PC-3 (cell line): Measurements from ENCODE around the gene P2RX5. TPM values are rescaled to one million over a fixed set of nuclear protein-coding genes. Genes with fewer than 3 reads are reported as not detected.

ENCODE experiments used
- ATAC-seq: fragments of 200-7000 bp; cut with Tn5 transposase; 2 replicates; pipeline ENCODE4 v1.9.1; 2020; ENCODE audit warnings: mild to moderate bottlenecking, moderate library complexity
- BruUV-seq: library from RNA; stranded (reverse); fragments of 400-500 nt; replicated peaks from 2 replicates; lab custom pipeline; 2021; lab: Mats Ljungman, UMichigan
- CTCF ChIA-PET: fragments of 300-600 bp; sonication (Branson Sonifier 250); formaldehyde crosslinking; loops from one replicate; lab custom pipeline; 2022; ENCODE audit warnings: antibody characterized with exemption; lab: Charles Lee
- POLR2A ChIA-PET: fragments of 300-600 bp; sonication (Branson Sonifier 250); formaldehyde crosslinking; loops from one replicate; lab custom pipeline; 2022; ENCODE audit warnings: antibody characterized with exemption; ENCODE audit not compliant: unreplicated experiment; lab: Charles Lee
- DNase-seq: peaks from one replicate; pipeline ENCODE4 v3.0.0-alpha.2; 2015
- H2AFZ ChIP-seq: fragments of 300-600 bp; sonication (generic); 2 replicates; pipeline ENCODE4 v1.6.0; 2016; ENCODE audit warnings: antibody characterized with exemption, low read length
- H3F3A ChIP-seq: fragments of 300-600 bp; sonication (generic); one replicate; pipeline ENCODE4 v1.6.0; 2017; ENCODE audit warnings: antibody characterized with exemption, low read length, control low read depth, mild to moderate bottlenecking; ENCODE audit not compliant: unreplicated experiment
- H3K27ac ChIP-seq: fragments of 300-600 bp; sonication (generic); 2 replicates; pipeline ENCODE4 v1.5.1; 2016; ENCODE audit warnings: mild to moderate bottlenecking, low read length
- H3K27me3 ChIP-seq: fragments of 300-600 bp; sonication (generic); 2 replicates; pipeline ENCODE4 v1.6.1; 2016; ENCODE audit warnings: low read length, mixed read lengths
- H3K36me3 ChIP-seq: fragments of 300-600 bp; sonication (generic); 2 replicates; pipeline ENCODE4 v1.6.1; 2016; ENCODE audit warnings: low read depth, mixed run types, low read length, mixed read lengths
- H3K4me1 ChIP-seq: fragments of 300-600 bp; sonication (generic); 2 replicates; pipeline ENCODE4 v1.5.1; 2016; ENCODE audit warnings: low read length; ENCODE audit not compliant: insufficient read depth
- H3K4me2 ChIP-seq: fragments of 300-600 bp; sonication (generic); 2 replicates; pipeline ENCODE4 v1.6.0; 2016; ENCODE audit warnings: low read length
- H3K4me3 ChIP-seq: fragments of 300-600 bp; sonication (generic); 2 replicates; pipeline ENCODE4 v1.5.1; 2016; ENCODE audit warnings: mild to moderate bottlenecking, low read length, mixed read lengths
- H3K79me2 ChIP-seq: fragments of 300-600 bp; sonication (generic); 2 replicates; pipeline ENCODE4 v1.6.1; 2017; ENCODE audit warnings: low read length, mixed read lengths
- H3K9ac ChIP-seq: fragments of 300-600 bp; sonication (generic); 2 replicates; pipeline ENCODE4 v1.6.0; 2016; ENCODE audit warnings: mild to moderate bottlenecking, low read length
- H3K9me2 ChIP-seq: fragments of 300-600 bp; sonication (generic); replicated peaks from 2 replicates; pipeline ENCODE4 v1.6.1; 2016; ENCODE audit warnings: mixed run types, low read length, mixed read lengths
- H3K9me3 ChIP-seq: fragments of 300-600 bp; sonication (generic); 2 replicates; pipeline ENCODE4 v1.6.1; 2016; ENCODE audit warnings: low read length, mixed read lengths
- H4K20me1 ChIP-seq: fragments of 300-600 bp; sonication (generic); 2 replicates; pipeline ENCODE4 v1.6.1; 2016; ENCODE audit warnings: low read length, mixed read lengths
- CTCF ChIP-seq: fragments of 300-600 bp; sonication (generic); conservative IDR thresholded peaks from 2 replicates; pipeline ENCODE4 v1.5.1; 2017; ENCODE audit warnings: antibody characterized with exemption, low read depth, mild to moderate bottlenecking, low read length
- EZH2 ChIP-seq: fragments of 300-600 bp; sonication (generic); IDR thresholded peaks from one replicate; pipeline ENCODE4 v1.6.1; 2017; ENCODE audit warnings: antibody characterized with exemption, mild to moderate bottlenecking, low read length; ENCODE audit not compliant: unreplicated experiment
- EZH2phosphoT487 ChIP-seq: fragments of 300-600 bp; sonication (generic); IDR thresholded peaks from 2 replicates; pipeline ENCODE4 v1.6.1; 2018; ENCODE audit warnings: mild to moderate bottlenecking, antibody characterized with exemption, low read length, borderline replicate concordance
- intact Hi-C: fragments of 100-400 bp; cut with micrococcal nuclease; formaldehyde crosslinking; loops from 2 replicates; pipeline ENCODE4 v1.9.0; 2023
- total RNA-seq: library from RNA; depleted of rRNA; stranded (reverse); fragments of >200 nt; gene quantifications from 2 replicates; pipeline ENCODE4 v1.2.3, GENCODE V29; 2014

The P2RX5 gene
- total RNA-seq, 1 experiment from 2014 or later, result 13.0 TPM

DNA sequence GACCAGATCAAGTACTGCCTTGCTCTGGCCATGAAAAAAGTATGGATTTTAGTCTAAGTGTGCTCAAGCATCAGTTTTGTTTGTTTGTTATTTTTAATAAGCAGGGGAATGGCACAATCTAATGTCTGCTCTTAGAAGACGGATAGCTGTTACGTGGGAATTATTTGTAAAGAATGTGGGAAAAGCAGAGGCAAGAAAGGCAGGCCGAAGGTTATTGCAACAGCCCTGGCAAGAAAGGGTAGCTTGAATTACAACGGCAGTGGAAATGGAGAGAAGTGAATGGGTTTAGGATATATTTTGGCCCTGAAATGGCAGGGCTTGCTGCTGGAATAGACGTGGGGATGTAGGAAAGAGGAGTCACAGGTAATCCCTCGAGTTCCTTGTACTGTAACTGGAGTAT is 26.8 kb upstream of the P2RX5 start:
- ATAC-seq (no peak), DNase-seq (no peak)
- Histone ChIP-seq H3K9me2 (no peaks in the 10 kb centered on the region), H3K4me3 (peak overlapping the region; percentile 93), H3K27me3 (no peaks in the 10 kb centered on the region), H3K27ac (no peak overlapping the region), H3K4me1 (peaks cover 26% of the 10 kb centered on the region), H4K20me1 (peaks cover 10% of the 10 kb centered on the region; the same call in 1 of the 2 replicates), H3K79me2 (peaks cover 51% of the 10 kb centered on the region), H3K9me3 (no peaks in the 10 kb centered on the region), H3K4me2 (peak overlapping the region; percentile 99), H3K9ac (peak overlapping the region; percentile 91), H3F3A (no peaks in the 10 kb centered on the region), H2AFZ (peak overlapping the region; percentile 86), H3K36me3 (peaks cover 8% of the 10 kb centered on the region; the same call in 1 of the 2 replicates)
- ChIA-PET CTCF (interaction anchor here (0.5 kb wide), 1 partner anchor 123 kb away, joined by 6 read pairs; the partner anchor contains the start of gene NCBP3), POLR2A (no interaction called here)
- TF ChIP-seq EZH2phosphoT487 (no peak), EZH2 (no peak), CTCF (no peak)
- intact Hi-C loops, result no loop called here
- no TSS peak for BruUV-seq

DNA sequence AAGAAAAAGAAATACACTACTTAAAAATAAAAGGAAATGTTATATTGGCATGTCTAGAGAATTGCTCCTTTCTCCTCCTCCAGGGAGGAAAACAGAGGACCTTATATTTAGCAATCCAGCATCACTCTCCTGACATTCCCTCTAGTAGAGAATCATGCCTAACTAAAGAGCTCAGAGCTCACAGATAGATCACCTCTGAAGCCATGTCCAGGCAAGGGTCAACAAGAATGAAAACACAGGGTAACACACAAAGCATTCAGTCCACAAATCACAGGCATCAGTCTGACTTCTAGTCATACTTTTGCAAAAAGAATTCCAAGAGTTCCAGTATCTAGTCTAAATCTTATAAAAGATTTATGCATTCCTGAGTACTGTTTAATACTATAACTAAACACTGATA is 23.3 kb upstream of the P2RX5 start:
- ChIA-PET POLR2A (no interaction called here), CTCF (no interaction called here)
- Histone ChIP-seq H2AFZ (no peak overlapping the region), H3K27ac (no peak overlapping the region), H3K36me3 (peaks cover 17% of the 10 kb centered on the region), H4K20me1 (no peaks in the 10 kb centered on the region), H3K9ac (no peak overlapping the region), H3K9me2 (no peaks in the 10 kb centered on the region), H3K4me1 (peaks cover 13% of the 10 kb centered on the region), H3K27me3 (no peaks in the 10 kb centered on the region), H3K4me2 (no peak overlapping the region), H3K9me3 (no peaks in the 10 kb centered on the region), H3K4me3 (no peak overlapping the region), H3K79me2 (peaks cover 19% of the 10 kb centered on the region), H3F3A (no peaks in the 10 kb centered on the region)
- BruUV-seq, result no TSS peak
- no peak for ATAC-seq
- intact Hi-C loops, result no loop called here
- no peak for DNase-seq
- TF ChIP-seq CTCF (no peak), EZH2phosphoT487 (no peak), EZH2 (no peak)

- no peak for ATAC-seq
- H3K4me3 ChIP-seq, result no peak overlapping the region
Measured at GRCh38 chr17:3718201-3718600, 22.2 kb upstream of the P2RX5 start.

More at GRCh38 chr17:3718201-3718600, 22.2 kb upstream of the P2RX5 start:
- DNase-seq, result no peak
- H3F3A ChIP-seq, result no peaks in the 10 kb centered on the region
- no peak overlapping the region for H3K27ac ChIP-seq
- BruUV-seq, result no TSS peak
- no peaks in the 10 kb centered on the region for H3K27me3 ChIP-seq
- H2AFZ ChIP-seq, result no peak overlapping the region
- H4K20me1 ChIP-seq, result no peaks in the 10 kb centered on the region
- no peaks in the 10 kb centered on the region for H3K9me3 ChIP-seq
- no peaks in the 10 kb centered on the region for H3K9me2 ChIP-seq
- H3K9ac ChIP-seq, result no peak overlapping the region
- CTCF ChIA-PET, result no interaction called here
- POLR2A ChIA-PET, result no interaction called here
- no peak for TF ChIP-seq CTCF
- no peak for TF ChIP-seq EZH2
- TF ChIP-seq EZH2phosphoT487, result no peak
- intact Hi-C loops, result no loop called here
- H3K4me1 ChIP-seq, result peaks cover 13% of the 10 kb centered on the region
- H3K79me2 ChIP-seq, result peaks cover 9% of the 10 kb centered on the region
- H3K36me3 ChIP-seq, result peaks cover 17% of the 10 kb centered on the region
- no peak overlapping the region for H3K4me2 ChIP-seq
